ENCODE data around the gene HLA-DMA.

Gene HLA-DMA

DNA sequence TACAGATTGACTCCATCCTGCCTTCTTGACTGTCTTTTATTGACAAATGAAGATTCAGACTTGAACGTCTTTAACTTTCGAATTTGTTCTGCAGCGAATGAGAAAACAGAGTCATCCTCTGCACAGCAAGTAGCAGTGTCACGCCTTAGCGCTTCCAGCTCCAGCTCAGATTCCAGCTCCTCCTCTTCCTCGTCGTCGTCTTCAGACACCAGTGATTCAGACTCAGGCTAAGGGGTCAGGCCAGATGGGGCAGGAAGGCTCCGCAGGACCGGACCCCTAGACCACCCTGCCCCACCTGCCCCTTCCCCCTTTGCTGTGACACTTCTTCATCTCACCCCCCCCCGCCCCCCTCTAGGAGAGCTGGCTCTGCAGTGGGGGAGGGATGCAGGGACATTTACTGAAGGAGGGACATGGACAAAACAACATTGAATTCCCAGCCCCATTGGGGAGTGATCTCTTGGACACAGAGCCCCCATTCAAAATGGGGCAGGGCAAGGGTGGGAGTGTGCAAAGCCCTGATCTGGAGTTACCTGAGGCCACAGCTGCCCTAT, 27.7 kb upstream of the HLA-DMA start:
- no peaks in the 10 kb centered on the region for H3K9me3 ChIP-seq (ENCODE audit: insufficient read depth, low read length)
- H3K36me3 ChIP-seq (replicated peaks; ENCODE audit: low read depth, low read length), result peaks cover 72% of the 10 kb centered on the region
- no peak overlapping the region for H3K4me3 ChIP-seq (ENCODE audit: low read length)
- H3K4me2 ChIP-seq (ENCODE audit: low read length), result no peak overlapping the region
- H3K27ac ChIP-seq (ENCODE audit: low read length), result no peak overlapping the region
- no peaks in the 10 kb centered on the region for H3K4me1 ChIP-seq (ENCODE audit: low read length)
- H3K9ac ChIP-seq (ENCODE audit: low read length), result no peak overlapping the region
- H4K20me1 ChIP-seq (ENCODE audit: insufficient read depth, low read length), result peaks cover 74% of the 10 kb centered on the region
- no peak overlapping the region for H2AFZ ChIP-seq (ENCODE audit: low read depth, low read length)
- peaks cover 44% of the 10 kb centered on the region for H3K79me2 ChIP-seq (ENCODE audit: low read length)
- TF ChIP-seq CTCF (IDR thresholded peaks at IDR 0.05; ENCODE audit: low read depth, low read length) (no peak), EZH2phosphoT487 (IDR thresholded peaks at IDR 0.05; ENCODE audit: low read depth) (no peak)
- no peaks in the 10 kb centered on the region for H3K27me3 ChIP-seq (ENCODE audit: low read depth, low read length)

DNA sequence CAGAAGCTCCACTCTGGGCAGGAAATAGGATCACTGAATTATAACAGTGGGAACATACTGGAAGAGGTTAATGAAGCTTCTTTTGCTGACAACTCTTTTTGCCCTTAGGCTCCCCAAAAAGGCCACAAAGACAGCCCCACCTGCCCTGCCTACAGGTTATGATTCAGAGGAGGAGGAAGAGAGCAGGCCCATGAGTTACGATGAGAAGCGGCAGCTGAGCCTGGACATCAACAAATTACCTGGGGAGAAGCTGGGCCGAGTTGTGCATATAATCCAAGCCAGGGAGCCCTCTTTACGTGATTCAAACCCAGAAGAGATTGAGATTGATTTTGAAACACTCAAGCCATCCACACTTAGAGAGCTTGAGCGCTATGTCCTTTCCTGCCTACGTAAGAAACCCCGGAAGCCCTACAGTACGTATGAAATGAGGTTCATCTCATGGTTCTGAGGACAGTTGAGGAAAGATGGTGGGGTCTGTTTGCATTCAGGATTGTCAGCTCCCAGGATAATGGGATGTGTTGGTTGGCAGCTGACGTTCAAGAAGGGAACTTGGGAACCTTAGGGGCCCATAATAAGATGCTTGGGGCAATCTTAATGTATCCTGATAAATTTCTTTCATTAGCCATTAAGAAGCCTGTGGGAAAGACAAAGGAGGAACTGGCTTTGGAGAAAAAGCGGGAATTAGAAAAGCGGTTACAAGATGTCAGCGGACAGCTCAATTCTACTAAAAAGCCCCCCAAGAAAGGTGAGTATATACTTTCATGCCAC, 27.0 kb upstream of the HLA-DMA start:
- H3K4me1 ChIP-seq (ENCODE audit: low read length), result no peaks in the 10 kb centered on the region

DNA sequence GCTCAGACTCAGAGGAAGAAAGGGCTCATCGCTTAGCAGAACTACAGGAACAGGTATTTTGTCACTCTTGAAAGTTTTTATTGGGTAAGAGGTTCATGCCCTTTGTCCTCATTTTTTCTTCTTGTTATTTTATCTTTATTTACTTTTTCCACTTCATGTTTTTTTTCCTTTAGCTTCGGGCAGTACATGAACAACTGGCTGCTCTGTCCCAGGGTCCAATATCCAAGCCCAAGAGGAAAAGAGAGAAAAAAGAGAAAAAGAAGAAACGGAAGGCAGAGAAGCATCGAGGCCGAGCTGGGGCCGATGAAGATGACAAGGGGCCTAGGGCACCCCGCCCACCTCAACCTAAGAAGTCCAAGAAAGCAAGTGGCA, 25.0 kb upstream of the HLA-DMA start:
- peaks cover 97% of the 10 kb centered on the region for H3K36me3 ChIP-seq (replicated peaks; ENCODE audit: low read depth, low read length)
- no peak overlapping the region for H3K9ac ChIP-seq (ENCODE audit: low read length)
- H3K4me3 ChIP-seq (ENCODE audit: low read length), result no peak overlapping the region
- TF ChIP-seq CTCF (IDR thresholded peaks at IDR 0.05; ENCODE audit: low read depth, low read length) (no peak), EZH2phosphoT487 (IDR thresholded peaks at IDR 0.05; ENCODE audit: low read depth) (no peak)
- peaks cover 3% of the 10 kb centered on the region; the same call in 1 of the 2 replicates for H3K4me1 ChIP-seq (ENCODE audit: low read length)
- H3K27ac ChIP-seq (ENCODE audit: low read length), result no peak overlapping the region
- H3K27me3 ChIP-seq (ENCODE audit: low read depth, low read length), result no peaks in the 10 kb centered on the region
- H3K79me2 ChIP-seq (ENCODE audit: low read length), result peaks cover 70% of the 10 kb centered on the region
- H3K9me3 ChIP-seq (ENCODE audit: insufficient read depth, low read length), result no peaks in the 10 kb centered on the region
- no peak overlapping the region for H2AFZ ChIP-seq (ENCODE audit: low read depth, low read length)
- no peak overlapping the region for H3K4me2 ChIP-seq (ENCODE audit: low read length)
- H4K20me1 ChIP-seq (ENCODE audit: insufficient read depth, low read length), result peaks cover 91% of the 10 kb centered on the region

More for the DNA sequence above, 27.0 kb upstream of the HLA-DMA start:
- no peak overlapping the region for H2AFZ ChIP-seq (ENCODE audit: low read depth, low read length)
- peaks cover 51% of the 10 kb centered on the region for H3K79me2 ChIP-seq (ENCODE audit: low read length)
- no peak overlapping the region for H3K27ac ChIP-seq (ENCODE audit: low read length)
- no peak overlapping the region for H3K4me3 ChIP-seq (ENCODE audit: low read length)
- peaks cover 81% of the 10 kb centered on the region for H4K20me1 ChIP-seq (ENCODE audit: insufficient read depth, low read length)
- peaks cover 78% of the 10 kb centered on the region for H3K36me3 ChIP-seq (replicated peaks; ENCODE audit: low read depth, low read length)
- no peak overlapping the region for H3K4me2 ChIP-seq (ENCODE audit: low read length)
- H3K9ac ChIP-seq (ENCODE audit: low read length), result no peak overlapping the region
- no peak for TF ChIP-seq CTCF (IDR thresholded peaks at IDR 0.05; ENCODE audit: low read depth, low read length)
- no peak for TF ChIP-seq EZH2phosphoT487 (IDR thresholded peaks at IDR 0.05; ENCODE audit: low read depth)
- H3K9me3 ChIP-seq (ENCODE audit: insufficient read depth, low read length), result no peaks in the 10 kb centered on the region
- no peaks in the 10 kb centered on the region for H3K27me3 ChIP-seq (ENCODE audit: low read depth, low read length)

DNA sequence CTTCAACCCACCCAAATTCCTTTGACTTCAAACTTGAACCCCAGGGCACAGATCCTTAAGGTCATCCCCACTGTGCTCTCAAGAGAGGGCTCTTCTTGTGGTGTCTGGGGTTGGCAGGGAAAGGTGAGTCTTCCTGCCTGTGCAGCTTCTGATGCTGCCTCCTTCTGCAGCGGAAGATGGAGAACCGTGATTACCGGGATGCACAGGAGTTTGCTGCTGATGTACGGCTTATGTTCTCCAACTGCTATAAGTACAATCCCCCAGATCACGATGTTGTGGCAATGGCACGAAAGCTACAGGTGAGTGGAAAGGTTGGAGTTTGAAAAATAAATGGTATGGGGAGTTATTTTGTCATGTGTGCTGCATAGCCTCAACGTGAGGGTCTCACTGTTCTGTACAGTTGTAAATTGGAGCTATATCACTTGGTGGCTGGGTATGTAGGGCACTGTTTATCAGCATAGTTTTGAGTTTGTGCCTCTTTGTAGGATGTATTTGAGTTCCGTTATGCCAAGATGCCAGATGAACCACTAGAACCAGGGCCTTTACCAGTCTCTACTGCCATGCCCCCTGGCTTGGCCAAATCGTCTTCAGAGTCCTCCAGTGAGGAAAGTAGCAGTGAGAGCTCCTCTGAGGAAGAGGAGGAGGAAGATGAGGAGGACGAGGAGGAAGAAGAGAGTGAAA, 24.5 kb upstream of the HLA-DMA start:
- Histone ChIP-seq H3K9me3 (ENCODE audit: insufficient read depth, low read length) (no peaks in the 10 kb centered on the region), H2AFZ (ENCODE audit: low read depth, low read length) (no peak overlapping the region), H3K9ac (ENCODE audit: low read length) (no peak overlapping the region), H3K36me3 (replicated peaks; ENCODE audit: low read depth, low read length) (peaks cover 97% of the 10 kb centered on the region), H3K27ac (ENCODE audit: low read length) (no peak overlapping the region), H3K79me2 (ENCODE audit: low read length) (peaks cover 76% of the 10 kb centered on the region), H3K27me3 (ENCODE audit: low read depth, low read length) (no peaks in the 10 kb centered on the region), H3K4me3 (ENCODE audit: low read length) (no peak overlapping the region), H3K4me2 (ENCODE audit: low read length) (no peak overlapping the region), H4K20me1 (ENCODE audit: insufficient read depth, low read length) (peaks cover 95% of the 10 kb centered on the region), H3K4me1 (ENCODE audit: low read length) (peaks cover 3% of the 10 kb centered on the region; the same call in 1 of the 2 replicates)
- TF ChIP-seq EZH2phosphoT487 (IDR thresholded peaks at IDR 0.05; ENCODE audit: low read depth) (no peak), CTCF (IDR thresholded peaks at IDR 0.05; ENCODE audit: low read depth, low read length) (no peak)
